Aorta (tissue), 5 donors: ENCODE results near the gene EIF4E2. TPM values are rescaled to one million over a fixed set of nuclear protein-coding genes. Genes with fewer than 3 reads are reported as not detected.
A peak's percentile ranks its signal among the peaks of the same experiment; 100 is the strongest.

Source experiments
- ATAC-seq: fragments of 200-7000 bp; cut with Tn5 transposase; one replicate; pipeline ENCODE4 v1.9.1; 2022; ENCODE audit warnings: moderate library complexity; ENCODE audit not compliant: low FRiP score
- DNase-seq, 2 donors: peaks; one replicate each; pipeline ENCODE4 v3.0.0-alpha.2; 2020
- H3K27ac ChIP-seq, 2 donors: one replicate each; pipeline ENCODE4 v1.5.1; 2013; ENCODE audit warnings: low read length in 2 of 2, mild to moderate bottlenecking in 2 of 2, moderate library complexity in 2 of 2, control low read depth in 1 of 2, inconsistent platforms in 1 of 2, low read depth in 1 of 2
- H3K27me3 ChIP-seq, 2 donors: one replicate each; pipeline ENCODE4 v1.6.1; 2013; ENCODE audit warnings: control low read depth in 1 of 2, low read length in 1 of 2, mild to moderate bottlenecking in 1 of 2, moderate library complexity in 1 of 2; ENCODE audit not compliant: insufficient read depth in 2 of 2, control insufficient read depth in 1 of 2
- H3K36me3 ChIP-seq, 2 donors: one replicate each; pipeline ENCODE4 v1.6.1; 2013; ENCODE audit warnings: control low read depth in 1 of 2, low read length in 1 of 2, mild to moderate bottlenecking in 1 of 2; ENCODE audit not compliant: insufficient read depth in 2 of 2, control insufficient read depth in 1 of 2
- H3K4me1 ChIP-seq, 2 donors: one replicate each; pipeline ENCODE4 v1.6.1; 2013; ENCODE audit warnings: low read length in 2 of 2, control low read depth in 1 of 2, mild to moderate bottlenecking in 1 of 2, moderate library complexity in 1 of 2; ENCODE audit not compliant: insufficient read depth in 2 of 2, control insufficient read depth in 1 of 2
- H3K4me3 ChIP-seq, 2 donors: one replicate each; pipeline ENCODE4 v1.5.1; 2013; ENCODE audit warnings: low read length in 2 of 2, control low read depth in 1 of 2, mild to moderate bottlenecking in 1 of 2
- H3K9me3 ChIP-seq: one replicate; pipeline ENCODE4 v1.6.1; 2013; ENCODE audit warnings: mild to moderate bottlenecking, low read length; ENCODE audit not compliant: control insufficient read depth
- WGBS, 2 donors: extraction: QIAGEN DNeasy Blood & Tissue Kit; methylation state at CpG; one replicate each; pipeline ENCODE4 v1.1.7; 2013; 5-methylcytosine and 5-hydroxymethylcytosine counted together
- intact Hi-C, 2 donors: fragments of 100-400 bp; cut with DNase I; formaldehyde crosslinking; loops; one replicate each; pipeline versions ENCODE4 v1.14.2 to v1.15.0; 2022
- polyA plus RNA-seq, 2 donors: library from polyadenylated mRNA; stranded (reverse); fragments of 200-250 nt; gene quantifications; one replicate each; pipeline ENCODE4 v1.2.3, GENCODE V29; 2013
- total RNA-seq, 2 donors: library from RNA; stranded (reverse); fragmentation: NEBNext Ultra II Directional; extraction: Animal tissue kit (Norgen Biotek cat#: 25700); gene quantifications; one replicate each; pipeline ENCODE4 v1.2.1, GENCODE V29; 2021
- donor health status: healthy with polysubstance abuse.
- donor health status: Bipolar disorder and iron deficiency.
- donor health status: DM: no; HTN: no; CAD: no.
- donor health status: DM: no; HTN: no; CAD: no.
- donor health status: DM: yes; HTN: yes; CAD: no.

Gene EIF4E2
- total and polyA plus RNA-seq, 4 donors = 43.9 to 60.7 (median 55.1) TPM

GRCh38 chr2:232543928-232544631 is 6.4 kb upstream of the EIF4E2 start:
- intact Hi-C loops = no loop called here
- DNase-seq = peak in 1 of 2 donors; percentile 59
- Histone ChIP-seq H3K27ac (no peak overlapping the region), H3K4me1 (no peaks in the 10 kb centered on the region), H3K27me3 (no peaks in the 10 kb centered on the region), H3K36me3 (no peaks in the 10 kb centered on the region), H3K4me3 (no peak overlapping the region), H3K9me3 (no peaks in the 10 kb centered on the region)
- no peak for ATAC-seq
- WGBS, 2 donors = 92 to 93% methylated on average over 19 of the region's 19 CpGs

GRCh38 chr2:232544674-232545073 is 5.8 kb upstream of the EIF4E2 start:
- Histone ChIP-seq H3K9me3 (no peaks in the 10 kb centered on the region), H3K4me3 (no peak overlapping the region), H3K36me3 (no peaks in the 10 kb centered on the region), H3K4me1 (no peaks in the 10 kb centered on the region), H3K27me3 (no peaks in the 10 kb centered on the region), H3K27ac (no peak overlapping the region)
- ATAC-seq (no peak), DNase-seq (peak in 1 of 2 donors; percentile 25)
- intact Hi-C loops = no loop called here
- WGBS, 2 donors = 88 to 94% methylated on average over 6 of the region's 6 CpGs

- Histone ChIP-seq H3K4me1 (no peaks in the 10 kb centered on the region), H3K4me3 (no peak overlapping the region), H3K9me3 (no peaks in the 10 kb centered on the region), H3K36me3 (no peaks in the 10 kb centered on the region), H3K27me3 (no peaks in the 10 kb centered on the region), H3K27ac (no peak overlapping the region)
- DNase-seq (peak in 1 of 2 donors; percentile 57), ATAC-seq (no peak)
- 91 to 92% methylated on average over 17 of the region's 17 CpGs for WGBS, 2 donors
- intact Hi-C loops = no loop called here
Measured at GRCh38 chr2:232545511-232546375, 4.7 kb upstream of the EIF4E2 start.

- no peak for DNase-seq
- H3K4me3 ChIP-seq = no peak overlapping the region
- WGBS, 2 donors = 98% methylated on average over 6 of the region's 6 CpGs
- H3K36me3 ChIP-seq = no peaks in the 10 kb centered on the region
- no peak for ATAC-seq
- no peak overlapping the region for H3K27ac ChIP-seq
- H3K4me1 ChIP-seq = no peaks in the 10 kb centered on the region
- H3K9me3 ChIP-seq = no peaks in the 10 kb centered on the region
- intact Hi-C loops = no loop called here
- H3K27me3 ChIP-seq = no peaks in the 10 kb centered on the region
Measured at GRCh38 chr2:232547991-232548390, 2.5 kb upstream of the EIF4E2 start.

GRCh38 chr2:232549655-232550353 is 685 bp upstream of the EIF4E2 start:
- ATAC-seq = no peak
- DNase-seq = no peak
- H3K36me3 ChIP-seq = peaks cover 0 to 2% of the 10 kb centered on the region in 2 donors
- no peaks in the 10 kb centered on the region for H3K27me3 ChIP-seq
- intact Hi-C loops = no loop called here
- H3K4me1 ChIP-seq = no peaks in the 10 kb centered on the region
- H3K4me3 ChIP-seq = peak overlapping the region; percentile 58 to 76
- peak overlapping the region in 1 of 2 donors; percentile 78 for H3K27ac ChIP-seq
- 41% methylated on average over 21 of the region's 21 CpGs for WGBS, 2 donors
- no peaks in the 10 kb centered on the region for H3K9me3 ChIP-seq

- DNase-seq = no peak
- no peak for ATAC-seq
- intact Hi-C loops = no loop called here
- Histone ChIP-seq H3K27ac (peak overlapping the region in 1 of 2 donors; percentile 76), H3K4me3 (peak overlapping the region; percentile 73 to 76), H3K4me1 (no peaks in the 10 kb centered on the region), H3K9me3 (no peaks in the 10 kb centered on the region), H3K27me3 (no peaks in the 10 kb centered on the region), H3K36me3 (peaks cover 0 to 2% of the 10 kb centered on the region in 2 donors)
- 6 to 7% methylated on average over 7 of the region's 7 CpGs for WGBS, 2 donors
Measured at GRCh38 chr2:232551250-232551638, 755 bp downstream of the EIF4E2 start.

- H3K4me3 ChIP-seq = peak overlapping the region; percentile 73 to 76
- WGBS, 2 donors = 81 to 93% methylated on average over 4 of the region's 4 CpGs
- H3K27ac ChIP-seq = no peak overlapping the region
- no peaks in the 10 kb centered on the region for H3K9me3 ChIP-seq
- ATAC-seq (no peak), DNase-seq (no peak)
- no peaks in the 10 kb centered on the region for H3K27me3 ChIP-seq
- no peaks in the 10 kb centered on the region for H3K4me1 ChIP-seq
- H3K36me3 ChIP-seq = peaks cover 0 to 2% of the 10 kb centered on the region in 2 donors
- intact Hi-C loops = no loop called here
Measured at GRCh38 chr2:232551776-232552175, 1.3 kb downstream of the EIF4E2 start.

- Histone ChIP-seq H3K4me3 (no peak overlapping the region), H3K4me1 (no peaks in the 10 kb centered on the region), H3K36me3 (peaks cover 2 to 4% of the 10 kb centered on the region in 2 donors), H3K27me3 (no peaks in the 10 kb centered on the region), H3K27ac (no peak overlapping the region), H3K9me3 (no peaks in the 10 kb centered on the region)
- intact Hi-C loops = no loop called here
- ATAC-seq = no peak
- DNase-seq = no peak
- WGBS, 2 donors = 76% methylated on average over 3 of the region's 3 CpGs
Measured at GRCh38 chr2:232556426-232556825, 5.9 kb downstream of the EIF4E2 start.
